GM18526 (cell line): ENCODE results near the gene GREB1L.

Experiments
- POLR2A ChIP-seq: IDR thresholded peaks from 3 replicates; pipeline ENCODE4 v1.6.1; 2011; ENCODE audit not compliant: insufficient read length; ENCODE audit errors: extremely low read depth

The GREB1L gene

GRCh38 chr18:21242141-21242779, at the start of gene GREB1L:
Gene GREB1L, plus strand, starts transcription at chr18:21242232. Its CDS starts 141,287 bp downstream, at chr18:21383519.
- no peak for TF ChIP-seq POLR2A

- no peak for TF ChIP-seq POLR2A
These were observed 49.8 kb upstream of the GREB1L start for GRCh38 chr18:21192308-21192624.

- no peak for TF ChIP-seq POLR2A
These were observed 46.9 kb upstream of the GREB1L start for GRCh38 chr18:21194871-21195771.

- TF ChIP-seq POLR2A: no peak
These were observed 45.6 kb upstream of the GREB1L start for GRCh38 chr18:21196426-21196825.

- TF ChIP-seq POLR2A: no peak
These were observed 38.9 kb upstream of the GREB1L start for GRCh38 chr18:21203126-21203525.

GRCh38 chr18:21203542-21204241, 38.3 kb upstream of the GREB1L start:
- TF ChIP-seq POLR2A: no peak

GRCh38 chr18:21205695-21206094, 36.3 kb upstream of the GREB1L start:
- no peak for TF ChIP-seq POLR2A

- no peak for TF ChIP-seq POLR2A
These were observed 31.8 kb upstream of the GREB1L start for GRCh38 chr18:21210278-21210677.

GRCh38 chr18:21210784-21211183, 31.2 kb upstream of the GREB1L start:
- no peak for TF ChIP-seq POLR2A

- TF ChIP-seq POLR2A: no peak
These were observed 26.5 kb upstream of the GREB1L start for GRCh38 chr18:21215490-21215889.

GRCh38 chr18:21218862-21219261, 23.2 kb upstream of the GREB1L start:
- TF ChIP-seq POLR2A: no peak

GRCh38 chr18:21230436-21230835, 11.6 kb upstream of the GREB1L start:
- TF ChIP-seq POLR2A: no peak

- no peak for TF ChIP-seq POLR2A
These were observed 557 bp upstream of the GREB1L start for GRCh38 chr18:21241301-21242048.

GRCh38 chr18:21242780-21243401, 859 bp downstream of the GREB1L start:
- no peak for TF ChIP-seq POLR2A

- no peak for TF ChIP-seq POLR2A
These were observed 12.5 kb downstream of the GREB1L start for GRCh38 chr18:21254576-21254975.
